Measurements from ENCODE around the gene LGR4. TPM values are rescaled to one million over a fixed set of nuclear protein-coding genes. Genes with fewer than 3 reads are reported as not detected.
"Not testable (repeated sequence)": the region's sequence is repeated elsewhere in the genome, so short reads cannot be mapped to it uniquely, and the experiment has no call there.

Gene LGR4
- total RNA-seq, 4 donors from 2014 or later = 28.7 to 165 (median 120) TPM

DNA sequence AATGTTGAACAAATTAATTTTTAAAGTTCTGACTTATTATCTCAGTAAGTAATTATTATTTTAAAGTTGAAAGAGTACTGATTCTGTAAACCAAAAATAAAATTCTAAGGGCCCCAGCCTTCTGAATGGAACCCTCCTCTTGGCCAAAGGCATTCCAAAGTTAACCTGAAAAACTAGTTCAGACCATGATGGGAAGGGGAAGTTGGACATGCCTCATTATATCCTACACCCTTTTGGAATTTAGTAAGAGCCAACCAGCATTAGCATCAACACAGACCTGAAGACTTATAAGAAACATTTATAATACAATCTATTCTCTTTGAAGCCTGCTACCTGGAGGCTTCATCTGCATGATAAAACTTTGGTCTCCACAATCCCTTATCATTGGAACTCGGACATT is 18.9 kb downstream of the LGR4 start:
- H3K4me3 ChIP-seq = no peak overlapping the region
- in situ Hi-C loops (cut with MboI; ENCODE audit: low pct_ligation_motif_present in 1 of 4, low pct_unique_long_range_greater_than_20kb in 1 of 4, low sequenced_read_pairs in 3 of 4) (loop anchor here in 1 of 4 donors (25.0 kb wide), 1 partner anchor 91 kb away; the partner anchor contains the start of gene CCDC34), intact Hi-C loops (cut with DNase I; ENCODE audit: low total_unique reads) (no loop called here)
- peaks cover 7 to 45% (median 21%) of the 10 kb centered on the region in 4 donors for H3K4me1 ChIP-seq
- no peaks in the 10 kb centered on the region for H3K9me3 ChIP-seq
- H3K27ac ChIP-seq = no peak overlapping the region
- H3K27me3 ChIP-seq = no peaks in the 10 kb centered on the region
- TF ChIP-seq, protein P1, sequence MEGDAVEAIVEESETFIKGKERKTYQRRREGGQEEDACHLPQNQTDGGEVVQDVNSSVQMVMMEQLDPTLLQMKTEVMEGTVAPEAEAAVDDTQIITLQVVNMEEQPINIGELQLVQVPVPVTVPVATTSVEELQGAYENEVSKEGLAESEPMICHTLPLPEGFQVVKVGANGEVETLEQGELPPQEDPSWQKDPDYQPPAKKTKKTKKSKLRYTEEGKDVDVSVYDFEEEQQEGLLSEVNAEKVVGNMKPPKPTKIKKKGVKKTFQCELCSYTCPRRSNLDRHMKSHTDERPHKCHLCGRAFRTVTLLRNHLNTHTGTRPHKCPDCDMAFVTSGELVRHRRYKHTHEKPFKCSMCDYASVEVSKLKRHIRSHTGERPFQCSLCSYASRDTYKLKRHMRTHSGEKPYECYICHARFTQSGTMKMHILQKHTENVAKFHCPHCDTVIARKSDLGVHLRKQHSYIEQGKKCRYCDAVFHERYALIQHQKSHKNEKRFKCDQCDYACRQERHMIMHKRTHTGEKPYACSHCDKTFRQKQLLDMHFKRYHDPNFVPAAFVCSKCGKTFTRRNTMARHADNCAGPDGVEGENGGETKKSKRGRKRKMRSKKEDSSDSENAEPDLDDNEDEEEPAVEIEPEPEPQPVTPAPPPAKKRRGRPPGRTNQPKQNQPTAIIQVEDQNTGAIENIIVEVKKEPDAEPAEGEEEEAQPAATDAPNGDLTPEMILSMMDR (IDR thresholded peaks at IDR 0.05) = no peak
- TF ChIP-seq POLR2AphosphoS5 (IDR thresholded peaks at IDR 0.05) = no peak
- no peak for TF ChIP-seq EP300 (IDR thresholded peaks at IDR 0.05; ENCODE audit: low read depth)
- TF ChIP-seq POLR2A (IDR thresholded peaks at IDR 0.05) = no peak
- H3K36me3 ChIP-seq = no peaks in the 10 kb centered on the region
- no peak for DNase-seq
- 80 to 82% methylated on average over 1 of the region's 1 CpG for WGBS, 2 donors (ENCODE audit: low coverage in 1 of 2)

DNA sequence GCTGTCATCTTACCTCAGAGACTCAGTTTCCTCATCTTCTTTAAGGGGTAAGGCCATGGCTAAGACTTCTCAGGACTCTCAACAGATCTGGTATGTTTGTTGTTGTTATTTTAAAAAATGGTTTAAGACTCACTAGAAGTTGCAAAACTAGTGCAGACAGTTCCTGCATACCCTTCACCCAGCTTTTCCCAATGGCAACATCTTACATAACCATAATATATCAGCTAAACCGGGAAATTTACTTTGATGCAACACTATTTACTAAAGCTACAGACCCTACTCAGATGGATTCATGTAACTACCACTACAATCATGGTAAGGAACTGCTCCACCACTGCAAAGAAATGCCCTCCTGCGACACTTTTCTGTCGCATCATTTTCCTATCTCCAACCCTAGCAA is 20.4 kb downstream of the LGR4 start:
- no peaks in the 10 kb centered on the region for H3K27me3 ChIP-seq
- H3K4me1 ChIP-seq = peaks cover 7 to 32% (median 17%) of the 10 kb centered on the region in 4 donors
- H3K9me3 ChIP-seq = no peaks in the 10 kb centered on the region
- no peak for TF ChIP-seq POLR2AphosphoS5 (IDR thresholded peaks at IDR 0.05)
- TF ChIP-seq POLR2A (IDR thresholded peaks at IDR 0.05) = no peak
- TF ChIP-seq EP300 (IDR thresholded peaks at IDR 0.05; ENCODE audit: low read depth) = no peak
- TF ChIP-seq, protein P1 (IDR thresholded peaks at IDR 0.05) = no peak
- no peak overlapping the region for H3K4me3 ChIP-seq
- in situ Hi-C loops (cut with MboI; ENCODE audit: low pct_ligation_motif_present in 1 of 4, low pct_unique_long_range_greater_than_20kb in 1 of 4, low sequenced_read_pairs in 3 of 4) (loop anchor here in 1 of 4 donors (25.0 kb wide), 1 partner anchor 90 kb away; the partner anchor contains the start of gene CCDC34), intact Hi-C loops (cut with DNase I; ENCODE audit: low total_unique reads) (no loop called here)
- H3K27ac ChIP-seq = no peak overlapping the region
- DNase-seq = no peak
- WGBS, 2 donors (ENCODE audit: low coverage in 1 of 2) = 86 to 94% methylated on average over 3 of the region's 3 CpGs
- no peaks in the 10 kb centered on the region for H3K36me3 ChIP-seq

DNA sequence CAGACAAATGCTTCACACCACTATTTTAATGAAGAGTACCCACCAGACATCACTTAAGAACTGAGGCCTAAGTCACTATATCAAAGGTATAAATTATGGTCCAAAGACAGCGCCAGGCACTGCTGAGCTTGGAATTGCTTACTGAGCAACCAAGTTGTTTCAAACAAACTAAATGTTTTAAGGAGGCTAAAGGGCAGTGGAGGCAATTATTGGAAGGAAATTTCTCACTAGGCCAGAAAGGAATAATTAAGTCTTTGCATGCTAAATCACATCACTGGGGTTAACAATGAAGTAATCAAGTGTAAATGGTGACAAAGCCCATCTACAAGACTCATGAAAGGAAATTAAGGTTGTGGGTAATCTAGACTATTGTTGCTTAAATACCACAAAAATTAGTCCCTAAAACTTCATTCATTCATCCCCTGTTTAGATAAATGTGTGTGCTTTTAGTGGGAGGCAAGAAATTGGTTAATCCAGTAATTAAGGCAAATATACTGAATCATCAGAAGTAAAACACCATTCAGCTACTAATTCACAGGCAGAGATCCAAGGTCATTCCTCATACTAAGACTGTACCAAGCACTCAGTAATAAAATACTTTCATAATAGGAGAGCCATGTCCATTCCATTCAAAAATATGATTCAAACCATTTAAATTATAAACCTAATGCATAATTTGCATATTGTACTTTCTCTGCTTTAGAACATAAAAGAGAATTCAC is 21.2 kb downstream of the LGR4 start:
- no peak overlapping the region for H3K27ac ChIP-seq

DNA sequence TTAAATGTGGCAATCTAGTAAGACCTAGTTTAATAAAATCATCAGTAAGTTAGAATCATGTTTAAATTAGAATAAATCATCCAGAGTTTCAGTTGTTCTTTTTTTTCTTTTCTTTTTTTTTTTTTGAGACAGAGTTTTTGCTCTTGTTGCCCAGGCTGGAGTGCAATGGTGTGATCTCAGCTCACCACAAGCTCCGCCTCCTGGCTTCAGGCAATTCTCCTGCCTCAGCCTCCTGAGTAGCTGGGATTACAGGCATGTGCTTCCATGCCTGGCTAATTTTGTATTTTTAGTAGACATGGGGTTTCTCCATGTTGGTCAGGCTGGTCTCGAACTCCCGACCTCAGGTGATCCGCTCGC is 24.4 kb downstream of the LGR4 start:
- in situ Hi-C loops (cut with MboI; ENCODE audit: low pct_ligation_motif_present in 1 of 4, low pct_unique_long_range_greater_than_20kb in 1 of 4, low sequenced_read_pairs in 3 of 4) = not testable (repeated sequence)

More for the DNA sequence above, 21.2 kb downstream of the LGR4 start:
- intact Hi-C loops (cut with DNase I; ENCODE audit: low total_unique reads) = no loop called here
- H3K4me3 ChIP-seq = no peak overlapping the region
- H3K36me3 ChIP-seq = no peaks in the 10 kb centered on the region
- in situ Hi-C loops (cut with MboI; ENCODE audit: low pct_ligation_motif_present in 1 of 4, low pct_unique_long_range_greater_than_20kb in 1 of 4, low sequenced_read_pairs in 3 of 4) = loop anchor here in 1 of 4 donors (25.0 kb wide), 1 partner anchor 89 kb away; the partner anchor contains the start of gene CCDC34
- H3K27me3 ChIP-seq = no peaks in the 10 kb centered on the region
- TF ChIP-seq POLR2AphosphoS5 (IDR thresholded peaks at IDR 0.05) (no peak), EP300 (IDR thresholded peaks at IDR 0.05; ENCODE audit: low read depth) (no peak), POLR2A (IDR thresholded peaks at IDR 0.05) (no peak)
- TF ChIP-seq, protein P1 (IDR thresholded peaks at IDR 0.05) = no peak
- DNase-seq = no peak
- no peaks in the 10 kb centered on the region for H3K9me3 ChIP-seq
- WGBS, 2 donors (ENCODE audit: low coverage in 1 of 2) = 78 to 100% methylated on average over 1 of the region's 1 CpG
- peaks cover 5 to 24% (median 13%) of the 10 kb centered on the region in 4 donors for H3K4me1 ChIP-seq

More for the DNA sequence above, 24.4 kb downstream of the LGR4 start:
- H3K27me3 ChIP-seq; DNase-seq; H3K4me3 ChIP-seq; H3K9me3 ChIP-seq; intact Hi-C loops (cut with DNase I; ENCODE audit: low total_unique reads); H3K36me3 ChIP-seq; H3K27ac ChIP-seq: not testable (repeated sequence)
- peaks cover 0 to 42% (median 10%) of the 10 kb centered on the region in 4 donors for H3K4me1 ChIP-seq
- 96 to 100% methylated on average over 2 to 5 of the region's 5 CpGs for WGBS, 2 donors (ENCODE audit: low coverage in 1 of 2)
